HG02981 (cell line): ENCODE measurements around the gene NXNL2.

Source experiments
- ATAC-seq: cut with Tn5 transposase; IDR thresholded peaks from one replicate; pipeline ENCODE4 v1.9.1; 2021; ENCODE audit warnings: mild to moderate bottlenecking, moderate library complexity; ENCODE audit not compliant: unreplicated experiment

NXNL2 gene

DNA sequence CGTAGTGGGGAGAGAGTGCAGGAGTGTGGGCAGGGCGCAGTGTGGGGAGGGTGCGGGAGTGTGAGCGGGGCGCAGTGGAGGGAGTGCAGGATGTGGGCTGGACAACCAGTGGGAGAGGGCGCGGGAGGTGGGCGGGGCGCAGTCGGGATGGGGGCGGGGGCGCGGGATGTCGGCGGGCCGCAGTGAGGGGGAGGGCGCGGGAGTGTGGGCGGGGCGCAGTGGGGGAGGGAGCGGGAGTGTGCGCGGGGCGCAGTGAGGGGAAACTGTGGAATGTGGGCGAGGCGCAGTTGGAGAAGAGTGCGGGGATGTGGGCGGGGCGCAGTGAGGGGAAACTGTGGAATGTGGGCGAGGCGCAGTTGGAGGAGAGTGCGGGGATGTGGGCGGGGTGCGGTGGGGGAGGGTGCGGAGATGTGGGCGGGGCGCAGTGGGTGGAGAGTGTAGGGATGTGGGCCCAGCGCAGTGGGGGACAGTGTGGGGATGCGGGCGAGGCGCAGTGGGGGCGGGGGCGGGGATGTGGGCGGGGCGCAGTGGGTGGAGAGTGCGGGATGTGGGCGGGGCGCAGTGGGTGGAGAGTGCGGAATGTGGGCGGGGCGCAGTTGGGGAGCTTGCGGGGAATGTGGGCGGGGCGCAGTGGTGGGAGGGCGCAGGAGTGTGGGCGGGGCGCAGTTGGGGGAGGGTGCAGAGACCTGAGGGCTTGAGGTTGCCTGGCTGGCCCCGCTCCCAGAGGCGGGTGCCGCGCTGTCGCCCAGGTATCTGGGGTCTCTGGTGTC is at the start of gene NXNL2:
NXNL2 (plus strand) TSS at position 723 of the 770 bp plus-strand sequence. CDS start 257 bp downstream, outside the sequence.
- no peak for ATAC-seq

DNA sequence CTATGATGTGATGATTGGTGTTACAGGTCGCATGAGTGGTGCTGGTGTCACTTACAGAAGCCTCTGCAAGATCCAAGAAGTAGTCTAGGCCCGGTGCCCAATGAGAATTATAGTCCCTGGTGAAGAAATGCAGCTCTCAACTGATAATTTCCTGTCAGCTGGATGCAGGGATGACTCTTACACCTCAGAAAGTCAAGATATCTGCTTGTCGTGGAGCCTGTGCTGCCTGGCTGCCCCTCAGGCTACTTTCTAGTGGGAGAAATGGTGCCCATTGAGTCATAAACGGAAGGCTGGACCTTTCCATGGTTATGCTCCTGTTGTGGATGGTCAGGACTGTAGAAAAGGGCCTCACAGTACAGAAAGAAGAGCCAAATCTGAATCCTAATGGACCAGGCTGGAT is 46.8 kb upstream of the NXNL2 start:
- ATAC-seq = no peak

DNA sequence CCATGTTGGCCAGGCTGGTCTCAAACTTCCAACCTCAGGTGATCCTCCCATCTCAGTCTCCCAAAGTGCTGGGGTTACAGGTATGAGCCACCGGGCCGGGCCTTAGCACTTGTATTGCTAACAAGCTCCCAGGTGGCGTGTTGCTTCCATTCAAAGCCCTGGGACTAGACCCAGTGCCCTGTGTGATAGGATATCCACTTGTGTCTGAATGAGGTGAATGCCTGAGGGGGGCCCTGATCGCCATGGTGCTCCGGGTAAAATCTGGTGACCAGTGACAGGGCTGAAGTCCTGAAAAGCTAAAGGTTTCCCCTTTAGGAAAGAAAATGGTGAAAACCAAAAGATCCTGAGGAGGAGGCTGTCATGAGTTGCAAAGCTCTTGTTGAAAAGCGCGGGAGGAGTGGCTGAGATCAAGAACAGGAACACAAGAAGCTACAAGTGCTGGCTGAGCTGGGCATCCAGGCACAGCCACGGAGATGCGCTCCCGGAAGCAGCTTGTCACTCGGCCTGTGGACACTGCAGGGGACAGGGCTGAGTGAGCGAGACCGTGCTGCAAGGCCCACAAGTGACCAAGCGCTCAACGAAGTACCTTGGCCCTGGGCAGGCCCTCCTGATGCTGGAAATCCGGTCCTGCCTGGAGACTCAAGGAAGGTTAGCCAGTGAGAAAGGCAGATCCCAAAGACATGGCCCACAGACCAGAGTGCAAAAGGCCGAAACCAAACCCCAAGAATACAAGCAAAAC is 39.8 kb upstream of the NXNL2 start:
- ATAC-seq = no peak

DNA sequence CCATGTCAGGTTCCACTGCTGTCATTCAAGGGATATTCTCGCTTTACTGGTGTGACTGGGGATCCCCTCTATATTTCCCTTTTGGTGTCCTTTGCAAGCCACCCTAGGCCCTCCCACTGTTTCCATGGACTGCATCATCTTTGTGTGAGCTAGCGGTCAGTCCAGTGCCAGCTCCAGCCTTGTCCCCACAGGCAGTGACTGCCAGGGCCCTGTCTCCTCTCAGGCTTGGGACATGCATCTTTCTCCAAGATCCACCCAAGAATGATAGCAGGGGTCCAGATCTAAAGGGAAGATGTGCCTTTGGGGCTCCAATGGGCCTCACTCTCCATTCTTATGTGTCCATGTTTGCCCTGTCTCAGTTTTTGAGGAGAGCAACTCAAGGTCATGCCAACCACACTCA is 37.8 kb upstream of the NXNL2 start:
- ATAC-seq = no peak

DNA sequence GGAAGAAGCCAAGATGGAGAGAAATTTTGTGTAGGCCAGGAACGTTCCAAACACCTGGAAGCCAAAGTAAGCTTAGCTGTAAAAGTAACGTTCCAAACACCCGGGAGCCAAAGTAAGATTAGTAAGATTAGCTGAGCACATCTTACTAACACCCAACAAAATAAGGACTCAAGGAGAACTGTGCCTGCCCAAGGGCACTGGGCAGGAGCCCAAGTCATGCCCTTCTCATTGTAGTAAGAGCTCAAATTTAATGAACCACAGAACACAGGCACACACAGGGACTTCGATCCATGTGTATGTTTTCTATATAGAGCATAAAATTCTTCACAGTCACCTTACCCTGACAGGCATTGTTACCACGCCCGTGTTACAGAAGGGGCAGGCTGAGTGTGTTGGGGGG is 36.1 kb upstream of the NXNL2 start:
- no peak for ATAC-seq

DNA sequence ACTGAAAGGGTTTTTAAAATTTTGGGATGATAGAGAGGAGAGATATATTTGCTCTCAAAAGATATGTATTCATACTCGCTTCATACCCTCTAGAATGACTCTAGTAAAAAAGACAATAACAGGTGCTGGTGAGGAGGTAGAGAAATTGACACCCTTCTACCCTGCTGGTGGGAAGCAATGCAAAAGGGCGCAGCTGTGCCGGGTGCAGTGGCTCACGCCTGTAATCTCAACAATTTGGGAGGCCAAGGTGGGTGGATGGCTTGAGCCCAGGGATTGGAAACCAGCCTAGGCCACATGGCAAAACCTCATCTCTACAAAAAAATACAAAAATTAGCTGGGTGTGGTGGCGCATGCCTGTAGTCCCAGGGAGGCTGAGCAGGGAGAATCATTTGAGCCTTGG is 33.9 kb upstream of the NXNL2 start:
- no peak for ATAC-seq

GRCh38 chr9:88502552-88503034 is 32.4 kb upstream of the NXNL2 start:
- no peak for ATAC-seq

DNA sequence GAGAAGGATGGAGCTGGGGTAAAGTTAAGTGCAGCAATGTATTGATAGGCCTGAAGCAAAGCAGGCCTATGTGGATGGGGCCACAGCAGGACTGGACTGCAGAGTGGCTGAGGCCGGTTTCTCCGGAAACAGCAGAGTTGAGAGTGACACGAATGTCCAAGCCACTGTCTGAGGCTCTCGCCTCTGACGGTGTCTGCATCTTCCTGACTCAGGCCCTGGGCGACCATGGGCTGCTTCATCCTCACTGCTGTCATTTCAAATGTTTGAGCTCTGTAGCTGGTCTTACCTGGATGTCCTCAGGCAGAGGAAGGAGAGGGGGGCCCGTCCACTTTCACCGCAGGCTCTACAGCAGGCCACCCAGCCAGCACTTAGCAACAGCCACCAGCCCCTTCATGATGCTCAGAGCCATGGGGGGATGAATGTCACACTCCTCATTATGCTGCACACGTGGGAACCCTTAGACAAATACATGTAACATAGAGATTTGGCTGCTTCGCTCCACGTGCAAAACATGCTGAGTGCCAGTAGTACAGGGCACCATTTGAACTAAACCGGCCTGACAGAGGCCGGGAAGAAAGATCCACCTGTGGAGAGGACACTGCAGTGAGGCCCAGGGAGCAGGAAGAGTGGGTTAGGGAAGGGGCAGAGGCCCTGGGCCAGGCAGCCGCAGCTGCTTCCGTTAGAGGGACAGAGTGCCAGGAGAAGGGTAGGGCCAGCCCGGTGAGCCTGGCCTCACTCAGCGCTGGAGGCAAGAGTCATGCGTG is 31.7 kb upstream of the NXNL2 start:
- ATAC-seq = no peak

GRCh38 chr9:88503845-88504764 is 30.9 kb upstream of the NXNL2 start:
- ATAC-seq = no peak

- no peak for ATAC-seq
These were observed 26.7 kb upstream of the NXNL2 start for GRCh38 chr9:88508326-88508725.

DNA sequence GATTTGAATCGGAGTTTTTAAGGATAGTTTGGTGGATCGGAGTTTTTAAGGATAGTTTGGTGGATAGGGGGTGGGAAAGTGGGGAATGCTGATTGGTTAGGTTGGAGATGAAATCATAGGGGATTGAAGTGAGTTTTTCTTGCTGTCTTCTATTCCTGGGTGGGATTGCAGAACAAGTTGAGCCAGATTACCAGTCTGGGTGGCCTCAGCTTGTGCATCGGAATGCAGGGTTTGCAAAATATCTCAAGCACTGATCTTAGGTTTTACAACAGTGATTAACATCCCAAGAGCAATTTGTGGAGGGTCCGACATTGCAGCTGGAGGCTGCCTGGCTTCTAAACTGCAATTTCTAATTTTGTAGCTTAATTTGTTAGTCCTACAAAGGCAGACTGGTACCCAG is 23.1 kb upstream of the NXNL2 start:
- ATAC-seq = no peak

DNA sequence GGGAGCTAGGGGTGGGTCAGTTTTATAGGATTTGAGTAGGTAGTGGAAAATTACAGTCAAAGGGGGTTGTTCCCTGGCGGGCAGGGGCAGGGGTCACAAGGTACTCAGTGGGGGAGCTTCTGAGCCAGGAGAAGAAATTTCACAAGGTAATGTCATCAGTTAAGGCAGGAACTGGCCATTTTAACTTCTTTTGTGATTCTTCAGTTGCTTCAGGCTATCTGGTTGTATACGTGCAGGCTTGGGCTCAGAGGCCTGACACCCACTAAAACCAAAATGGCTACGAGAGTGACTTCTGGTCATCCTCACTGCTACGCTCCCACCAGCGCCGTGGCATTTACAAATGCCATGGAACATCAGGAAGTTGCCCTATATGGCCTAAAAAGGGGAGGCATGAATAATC is 20.7 kb upstream of the NXNL2 start:
- ATAC-seq = no peak

DNA sequence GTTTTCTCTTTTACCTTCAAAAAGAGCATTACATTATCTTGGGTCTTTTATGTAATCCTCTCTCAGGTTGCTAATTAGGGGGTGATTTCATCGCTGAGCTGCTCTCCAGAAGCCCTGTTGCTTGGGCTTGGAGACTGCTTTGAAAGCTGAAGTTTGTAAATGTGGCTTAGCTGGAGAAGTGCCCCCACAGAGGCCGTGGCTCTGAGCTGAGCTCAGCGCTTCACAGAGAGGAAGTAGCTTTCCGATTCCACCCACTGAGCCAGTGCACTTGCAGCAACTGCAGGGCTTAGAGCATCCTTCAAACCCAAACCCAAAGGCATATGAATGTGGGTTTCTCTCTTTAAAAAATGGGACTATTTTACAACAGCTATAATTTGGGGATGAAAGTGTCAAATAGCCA is 13.7 kb upstream of the NXNL2 start:
- no peak for ATAC-seq

GRCh38 chr9:88522360-88522759 is 12.6 kb upstream of the NXNL2 start:
- ATAC-seq = no peak

DNA sequence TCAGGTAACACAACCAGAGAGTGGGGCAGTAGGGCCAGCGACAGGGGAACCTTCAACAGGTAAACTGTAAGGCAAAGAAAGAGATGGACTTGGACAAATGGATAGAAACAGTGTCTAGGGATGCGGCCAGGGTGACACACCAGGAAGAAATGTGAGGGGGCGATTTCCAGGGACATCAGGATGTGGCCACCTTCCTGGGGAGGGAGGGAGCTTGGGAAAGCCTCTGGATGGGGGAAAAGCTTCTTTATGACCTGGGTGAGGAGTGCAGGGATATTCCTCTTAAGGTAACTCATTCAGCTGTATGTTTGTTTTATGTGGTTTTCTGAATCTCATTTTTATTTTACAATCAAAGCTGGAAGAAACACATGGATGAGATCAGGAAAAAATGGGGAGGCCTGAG is 11.9 kb upstream of the NXNL2 start:
- no peak for ATAC-seq

DNA sequence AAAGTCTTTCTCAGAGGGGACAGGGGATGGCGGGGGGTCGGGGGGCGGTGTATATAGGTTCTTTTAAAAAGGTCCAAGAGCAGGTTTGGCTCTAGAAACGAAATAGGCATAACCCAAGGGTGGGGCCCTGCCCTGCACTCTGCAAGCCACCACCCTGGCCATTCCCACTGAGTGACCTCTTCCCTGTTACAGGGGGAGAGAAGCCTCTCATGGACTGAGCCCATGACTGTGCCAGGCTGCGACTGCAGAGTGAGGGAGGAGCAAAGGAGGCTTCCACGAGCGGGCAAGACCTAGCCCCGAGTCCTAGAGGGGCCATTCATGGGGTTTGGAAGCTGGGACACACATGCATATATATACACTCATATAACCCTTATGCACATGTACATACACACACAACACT is 10.1 kb upstream of the NXNL2 start:
- no peak for ATAC-seq

DNA sequence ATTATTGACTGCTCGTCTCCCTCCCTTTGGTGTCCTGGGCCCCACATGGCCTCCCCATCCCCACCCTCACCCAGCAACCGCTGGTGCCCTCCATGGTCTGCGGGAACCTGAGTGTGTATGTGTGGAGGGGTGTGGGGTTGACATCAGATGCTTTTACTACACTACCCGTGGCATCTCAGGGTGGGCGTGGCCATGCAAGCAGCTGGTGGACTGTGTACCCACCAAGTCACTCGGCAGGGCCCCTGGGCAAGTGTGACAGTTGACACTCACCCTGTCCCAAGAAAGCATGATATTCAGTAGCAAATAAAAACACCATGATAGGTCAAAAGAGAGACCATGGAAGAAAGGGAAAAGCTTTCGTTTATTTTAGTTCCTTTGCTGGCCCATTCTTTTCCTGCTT is 7.4 kb upstream of the NXNL2 start:
- no peak for ATAC-seq

GRCh38 chr9:88528080-88528790 is 6.7 kb upstream of the NXNL2 start:
- ATAC-seq = no peak

DNA sequence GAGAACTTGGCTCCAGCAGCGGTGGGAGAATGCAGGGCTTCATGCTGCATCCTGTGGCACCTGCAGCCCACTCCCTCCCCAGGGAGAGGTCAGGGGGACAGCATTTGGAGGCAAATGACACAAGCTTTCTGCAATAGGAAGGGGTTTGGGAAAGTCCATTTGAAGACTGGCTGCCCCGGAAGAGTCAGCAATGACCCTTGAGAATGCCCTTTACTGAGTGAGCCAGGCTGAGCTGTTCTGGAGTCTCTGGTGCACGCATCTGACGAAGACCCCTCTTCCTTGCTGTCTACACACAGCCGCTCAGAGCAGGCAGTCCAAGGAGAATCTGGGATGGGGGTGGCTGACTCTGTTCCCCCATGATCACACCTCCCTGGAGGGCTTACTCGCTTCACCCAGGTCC is 5.5 kb upstream of the NXNL2 start:
- no peak for ATAC-seq

DNA sequence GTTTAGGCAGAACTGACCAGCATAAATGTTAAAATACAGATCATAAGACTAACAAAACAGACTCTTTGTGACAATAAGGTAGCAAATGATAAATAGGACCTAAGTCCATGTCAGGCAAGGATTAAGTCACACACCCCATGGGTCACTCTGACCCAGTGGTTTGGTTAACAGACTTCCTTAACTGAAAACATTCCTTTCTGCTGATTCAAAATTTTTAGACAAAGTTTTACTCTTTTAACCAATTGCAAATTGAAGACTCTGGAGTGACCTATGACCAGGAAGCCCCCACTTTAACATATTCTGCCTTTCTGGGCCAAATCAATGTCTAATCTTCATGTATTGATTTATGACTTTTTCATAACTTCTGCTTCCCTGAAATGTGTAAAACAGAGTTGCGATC is 4.9 kb upstream of the NXNL2 start:
- no peak for ATAC-seq
